ENCODE data around the gene PCNT. TPM values are rescaled to one million over a fixed set of nuclear protein-coding genes. Genes with fewer than 3 reads are reported as not detected.

The PCNT gene
- total RNA-seq, 1 experiment from 2014 or later: 39.6 TPM

- Histone ChIP-seq H2AFZ (ENCODE audit: low read length) (no peak within 1 kb of the TSS), H2BK120ac (ENCODE audit: low read depth, low read length, poor library complexity, severe bottlenecking) (no peak within 1 kb of the TSS), H4K20me1 (ENCODE audit: control insufficient read depth, insufficient read depth, insufficient read length) (no peaks in the 10 kb centered on the region), H2BK15ac (ENCODE audit: low read depth, low read length) (no peak within 1 kb of the TSS), H3K14ac (ENCODE audit: insufficient read depth, low read length) (no peak within 1 kb of the TSS; the same call in 1 of the 2 replicates), H3K9me3 (ENCODE audit: control insufficient read depth, low read depth, low read length) (no peaks in the 10 kb centered on the region), H3K23ac (ENCODE audit: insufficient read length, low read depth, low read length) (no peak within 1 kb of the TSS), H2AK5ac (ENCODE audit: insufficient read length, low read length) (no peak within 1 kb of the TSS), H3K4me1 (ENCODE audit: insufficient read depth, low read length) (peaks cover 6% of the 10 kb centered on the region; the same call in 1 of the 2 replicates), H3K27ac (ENCODE audit: insufficient read length, low read depth, low read length) (peak within 1 kb of the TSS; percentile 75), H3K4me2 (ENCODE audit: insufficient read depth, insufficient read length, low read length) (peak within 1 kb of the TSS; percentile 66), H3K23me2 (ENCODE audit: insufficient read length, low read depth, low read length, poor library complexity, severe bottlenecking) (peaks cover 5% of the 10 kb centered on the region), H4K5ac (ENCODE audit: insufficient read length, low read depth, low read length) (no peak within 1 kb of the TSS), H3K4ac (ENCODE audit: low read depth, low read length) (no peak within 1 kb of the TSS), H3K79me2 (ENCODE audit: insufficient read depth, low read length) (peaks cover 23% of the 10 kb centered on the region; the same call in 1 of the 2 replicates), H3K18ac (ENCODE audit: insufficient read length, low read depth, low read length) (no peak within 1 kb of the TSS), H2BK12ac (ENCODE audit: insufficient read length, low read depth, low read length) (no peak within 1 kb of the TSS), H3K9ac (ENCODE audit: extremely low read depth, insufficient read length, low read length) (peak within 1 kb of the TSS; percentile 67), H3K79me1 (ENCODE audit: insufficient read depth, low read depth, low read length, poor library complexity, severe bottlenecking) (peaks cover 15% of the 10 kb centered on the region), H2BK5ac (ENCODE audit: insufficient read length, low read length) (no peak within 1 kb of the TSS), H4K8ac (replicated peaks; ENCODE audit: insufficient read length, low read depth, low read length) (no peak within 1 kb of the TSS), H4K91ac (ENCODE audit: insufficient read length, low read depth, low read length) (no peak within 1 kb of the TSS), H3T11ph (ENCODE audit: low read length) (no peak within 1 kb of the TSS), H3K56ac (ENCODE audit: insufficient read length, low read depth, low read length) (no peak within 1 kb of the TSS), H2BK20ac (ENCODE audit: low read depth, low read length, poor library complexity, severe bottlenecking) (no peak within 1 kb of the TSS), H3K27me3 (ENCODE audit: insufficient read depth, low read length) (no peaks in the 10 kb centered on the region)
- Mint-ChIP-seq H3K27me3 (ENCODE audit: low read depth) (no peaks in the 10 kb centered on the region), H3K27ac (peak within 1 kb of the TSS; percentile 86 to 96 (median 88); a peak in 4 of 7 replicates), H3K36me3 (ENCODE audit: insufficient read depth in 1 of 3, low read depth in 3 of 3) (peaks cover 23 to 46% (median 43%) of the 10 kb centered on the region in 3 experiments), H3K4me1 (peaks cover 41 to 49% of the 10 kb centered on the region in 2 experiments), H3K9me3 (no peaks in the 10 kb centered on the region; a peak in 1 of 5 replicates), H3K4me3 (peak within 1 kb of the TSS; percentile 86 to 92)
- no peak for DNase-seq
- no CpG with 5 or more reads among the region's 6 CpGs for WGBS (ENCODE audit: extremely low coverage, insufficient read length, low lambda C conversion rate)
- TF ChIP-seq CTCF (conservative IDR thresholded peaks at IDR 0.05): no peak
These were observed 38.7 kb upstream of the PCNT start, which contains the start of gene MCM3AP for GRCh38 chr21:46285206-46285661. MCM3AP (minus strand) TSS chr21:46285611; CDS start chr21:46285286, 325 bp downstream.

All from H9 (cell line).